Type B pancreatic cell (in vitro differentiated cells): ENCODE results near the gene GABARAP. TPM values are rescaled to one million over a fixed set of nuclear protein-coding genes. Genes with fewer than 3 reads are reported as not detected.

ENCODE experiments used
- DNase-seq: peaks from one replicate; pipeline ENCODE4 v3.0.0; 2021; ENCODE audit warnings: mixed read lengths; ENCODE audit not compliant: unreplicated experiment; ENCODE audit errors: extremely low spot score
- H3K27ac Mint-ChIP-seq: 2 replicates; pipeline ENCODE4 v1.8.0; 2021; ENCODE audit warnings: mild to moderate bottlenecking, mixed read lengths
- H3K27me3 Mint-ChIP-seq: 2 replicates; pipeline ENCODE4 v1.8.0; 2021; ENCODE audit warnings: mixed read lengths
- H3K36me3 Mint-ChIP-seq: 2 replicates; pipeline ENCODE4 v1.8.0; 2021; ENCODE audit warnings: mixed read lengths
- H3K4me1 Mint-ChIP-seq: one replicate; pipeline ENCODE4 v1.8.0; 2021; ENCODE audit warnings: mixed read lengths; ENCODE audit not compliant: unreplicated experiment
- H3K4me3 Mint-ChIP-seq: 2 replicates; pipeline ENCODE4 v1.8.0; 2021; ENCODE audit warnings: mild to moderate bottlenecking, mixed read lengths
- H3K9me3 Mint-ChIP-seq: 2 replicates; pipeline ENCODE4 v1.8.0; 2021; ENCODE audit warnings: mixed read lengths
- CTCF ChIP-seq: fragments of 200-600 bp; sonication (generic); conservative IDR thresholded peaks from 2 replicates; pipeline ENCODE4 v1.5.0; 2021; ENCODE audit warnings: antibody characterized with exemption, mild to moderate bottlenecking
- total RNA-seq: library from RNA; stranded (reverse); gene quantifications from 2 replicates; pipeline ENCODE4 v1.2.1, GENCODE V29; 2021; ENCODE audit warnings: low replicate concordance

The GABARAP gene
- total RNA-seq, 1 donor from 2014 or later, result 478 TPM

GRCh38 chr17:7219812-7220592 lies 22.2 kb downstream of the GABARAP start, which contains the start of the genes ACADVL and DLG4:
Gene ACADVL, plus strand, starts transcription at chr17:7219938. Its CDS starts 47 bp downstream, at chr17:7219985.
Gene DLG4, minus strand, starts transcription at chr17:7219836.
- DNase-seq, result peak; percentile 87
- Mint-ChIP-seq H3K4me1 (peaks cover 42% of the 10 kb centered on the region), H3K27ac (peak within 1 kb of the TSS; percentile 97), H3K27me3 (peaks cover 6% of the 10 kb centered on the region), H3K9me3 (no peaks in the 10 kb centered on the region), H3K36me3 (peaks cover 8% of the 10 kb centered on the region), H3K4me3 (peak within 1 kb of the TSS; percentile 97)
- TF ChIP-seq CTCF, result no peak

- H3K27me3 Mint-ChIP-seq, result peaks cover 6% of the 10 kb centered on the region
- H3K4me1 Mint-ChIP-seq, result peaks cover 42% of the 10 kb centered on the region
- peaks cover 8% of the 10 kb centered on the region for H3K36me3 Mint-ChIP-seq
Observed at GRCh38 chr17:7219229-7219811, 22.9 kb downstream of the GABARAP start.

GRCh38 chr17:7218758-7219157 lies 23.5 kb downstream of the GABARAP start:
- no peak for TF ChIP-seq CTCF
- peak; percentile 62 for DNase-seq
- Mint-ChIP-seq H3K27me3 (peaks cover 11% of the 10 kb centered on the region), H3K4me3 (peak overlapping the region; percentile 97), H3K36me3 (peaks cover 5% of the 10 kb centered on the region), H3K9me3 (no peaks in the 10 kb centered on the region), H3K27ac (peak overlapping the region; percentile 97), H3K4me1 (peaks cover 46% of the 10 kb centered on the region)

More at GRCh38 chr17:7219229-7219811, 22.9 kb downstream of the GABARAP start:
- Mint-ChIP-seq H3K9me3 (no peaks in the 10 kb centered on the region), H3K27ac (peak overlapping the region; percentile 97), H3K4me3 (peak overlapping the region; percentile 97)
- TF ChIP-seq CTCF, result no peak
- DNase-seq, result no peak

GRCh38 chr17:7218166-7218565 lies 24.1 kb downstream of the GABARAP start:
- Mint-ChIP-seq H3K36me3 (peaks cover 5% of the 10 kb centered on the region), H3K27ac (peak overlapping the region; percentile 97), H3K9me3 (no peaks in the 10 kb centered on the region), H3K4me3 (peak overlapping the region; percentile 97), H3K27me3 (peaks cover 16% of the 10 kb centered on the region), H3K4me1 (peaks cover 52% of the 10 kb centered on the region)
- TF ChIP-seq CTCF, result no peak
- no peak for DNase-seq

- Mint-ChIP-seq H3K27ac (peak overlapping the region; percentile 82), H3K9me3 (no peaks in the 10 kb centered on the region), H3K4me1 (peaks cover 53% of the 10 kb centered on the region), H3K27me3 (peaks cover 18% of the 10 kb centered on the region), H3K4me3 (peak overlapping the region; percentile 97), H3K36me3 (peaks cover 5% of the 10 kb centered on the region)
- TF ChIP-seq CTCF, result no peak
- no peak for DNase-seq
Observed at GRCh38 chr17:7217113-7217987, 24.9 kb downstream of the GABARAP start.
